OCI-LY7 (cell line): ENCODE measurements around the gene GPR142. TPM values are rescaled to one million over a fixed set of nuclear protein-coding genes. Genes with fewer than 3 reads are reported as not detected.

Experiments
- BruUV-seq: library from RNA; stranded (reverse); fragments of 400-500 nt; replicated peaks from 2 replicates; lab custom pipeline; 2021; lab: Mats Ljungman, UMichigan
- CTCF ChIA-PET: fragments of 300-600 bp; sonication (Branson Sonifier 250); formaldehyde crosslinking; loops from one replicate; lab custom pipeline; 2022; ENCODE audit warnings: antibody characterized with exemption; ENCODE audit not compliant: unreplicated experiment; lab: Charles Lee
- POLR2A ChIA-PET: fragments of 300-600 bp; sonication (Branson Sonifier 250); formaldehyde crosslinking; loops from one replicate; lab custom pipeline; 2022; ENCODE audit warnings: antibody characterized with exemption; lab: Charles Lee
- DNase-seq: peaks from one replicate; pipeline ENCODE4 v3.0.0-alpha.2; 2015; ENCODE audit warnings: low spot score
- H2AFZ ChIP-seq: fragments of 200-600 bp; sonication (generic), shearing (Covaris generic); 2 replicates; pipeline ENCODE4 v1.6.1; 2014; ENCODE audit warnings: mild to moderate bottlenecking, antibody characterized with exemption, low read length, moderate library complexity
- H3K27ac ChIP-seq: fragments of 200-600 bp; sonication (generic); 2 replicates; pipeline ENCODE4 v1.5.1; 2014; ENCODE audit warnings: mixed run types, low read depth, mild to moderate bottlenecking, moderate library complexity, low read length, inconsistent platforms; ENCODE audit not compliant: poor library complexity, severe bottlenecking
- H3K36me3 ChIP-seq: fragments of 200-600 bp; sonication (generic); 2 replicates; pipeline ENCODE4 v1.6.1; 2014; ENCODE audit warnings: mild to moderate bottlenecking, antibody characterized with exemption, low read length, moderate library complexity, mixed read lengths; ENCODE audit not compliant: insufficient read depth
- H3K4me1 ChIP-seq: fragments of 200-600 bp; sonication (generic); 2 replicates; pipeline ENCODE4 v1.5.1; 2014; ENCODE audit warnings: mild to moderate bottlenecking, low read length; ENCODE audit not compliant: insufficient read depth, poor library complexity, severe bottlenecking
- H3K4me2 ChIP-seq: fragments of 200-600 bp; sonication (generic); 2 replicates; pipeline ENCODE4 v1.6.1; 2014; ENCODE audit warnings: mild to moderate bottlenecking, low read length
- H3K4me3 ChIP-seq: fragments of 200-600 bp; sonication (generic); 2 replicates; pipeline ENCODE4 v1.5.1; 2014; ENCODE audit warnings: mild to moderate bottlenecking, low read depth, low read length; ENCODE audit not compliant: poor library complexity, severe bottlenecking
- H3K79me2 ChIP-seq: fragments of 200-600 bp; sonication (generic); 2 replicates; pipeline ENCODE4 v1.6.1; 2016; ENCODE audit warnings: low read depth, mild to moderate bottlenecking, low read length, moderate library complexity, mixed read lengths; ENCODE audit not compliant: insufficient read depth
- H3K9me2 ChIP-seq: fragments of 200-600 bp; sonication (generic); 2 replicates; pipeline ENCODE4 v1.6.1; 2016; ENCODE audit warnings: mild to moderate bottlenecking, low read length, mixed read lengths; ENCODE audit not compliant: insufficient read depth
- H3K9me3 ChIP-seq: fragments of 200-600 bp; sonication (generic); 2 replicates; pipeline ENCODE4 v1.6.1; 2014; ENCODE audit warnings: mild to moderate bottlenecking, mixed run types, low read length, mixed read lengths
- H4K20me1 ChIP-seq: fragments of 200-600 bp; sonication (generic); 2 replicates; pipeline ENCODE4 v1.6.1; 2014; ENCODE audit warnings: mild to moderate bottlenecking, antibody characterized with exemption, low read length, moderate library complexity, mixed read lengths; ENCODE audit not compliant: insufficient read depth
- CTCF ChIP-seq: fragments of 200-600 bp; sonication (generic); conservative IDR thresholded peaks from 2 replicates; pipeline ENCODE4 v1.5.1; 2014; ENCODE audit warnings: mild to moderate bottlenecking, antibody characterized with exemption, low read length, moderate library complexity, mixed read lengths
- EZH2phosphoT487 ChIP-seq: fragments of 200-600 bp; sonication (generic); IDR thresholded peaks from 2 replicates; pipeline ENCODE4 v1.6.1; 2018; ENCODE audit warnings: low read depth, borderline replicate concordance, mild to moderate bottlenecking, mixed run types, antibody characterized with exemption, low read length, moderate library complexity, mixed read lengths
- intact Hi-C: fragments of 100-400 bp; cut with micrococcal nuclease; formaldehyde crosslinking; loops from one replicate; pipeline ENCODE4 v1.10.0; 2022; ENCODE audit not compliant: unreplicated experiment
- total RNA-seq, 2 experiments: library from RNA; depleted of rRNA in 1 of 2; stranded (reverse); fragments of >200 nt in 1 of 2; shearing (Covaris generic) in 1 of 2; gene quantifications; 2 replicates each; pipeline ENCODE4 v1.2.3, GENCODE V29; 2014 to 2022

Gene GPR142
- total RNA-seq, 2 experiments from 2014 or later, result not detected

GRCh38 chr17:74358697-74359096, 8.6 kb upstream of the GPR142 start:
- DNase-seq, result no peak
- no peak for TF ChIP-seq CTCF
- TF ChIP-seq EZH2phosphoT487, result no peak
- POLR2A ChIA-PET, result no interaction called here
- intact Hi-C loops, result no loop called here
- CTCF ChIA-PET, result no interaction called here
- Histone ChIP-seq H3K9me3 (no peaks in the 10 kb centered on the region), H3K79me2 (no peaks in the 10 kb centered on the region), H3K27ac (no peak overlapping the region), H3K9me2 (no peaks in the 10 kb centered on the region), H3K4me3 (no peak overlapping the region), H4K20me1 (no peaks in the 10 kb centered on the region), H3K36me3 (no peaks in the 10 kb centered on the region), H2AFZ (no peak overlapping the region), H3K4me1 (no peaks in the 10 kb centered on the region), H3K4me2 (no peak overlapping the region)
- BruUV-seq, result no TSS peak

GRCh38 chr17:74359916-74360315, 7.4 kb upstream of the GPR142 start:
- intact Hi-C loops, result no loop called here

More at GRCh38 chr17:74359916-74360315, 7.4 kb upstream of the GPR142 start:
- no peaks in the 10 kb centered on the region for H3K9me2 ChIP-seq
- CTCF ChIA-PET, result interaction anchor here (0.8 kb wide), 1 partner anchor 8 kb away, joined by 3 read pairs; no protein-coding TSS in a partner anchor
- no peak for DNase-seq
- TF ChIP-seq EZH2phosphoT487 (no peak), CTCF (no peak)
- no peaks in the 10 kb centered on the region for H3K36me3 ChIP-seq
- H3K4me3 ChIP-seq, result no peak overlapping the region
- BruUV-seq, result no TSS peak
- no peak overlapping the region for H2AFZ ChIP-seq
- H3K4me2 ChIP-seq, result no peak overlapping the region
- H3K27ac ChIP-seq, result no peak overlapping the region
- no peaks in the 10 kb centered on the region for H3K4me1 ChIP-seq
- H4K20me1 ChIP-seq, result no peaks in the 10 kb centered on the region
- no peaks in the 10 kb centered on the region for H3K79me2 ChIP-seq
- H3K9me3 ChIP-seq, result no peaks in the 10 kb centered on the region
- POLR2A ChIA-PET, result interaction anchor here (0.6 to 0.7 kb wide), 2 partner anchors 19 to 26 kb away, joined by 3 to 6 read pairs; no protein-coding TSS in a partner anchor
